Measurements from ENCODE around the gene SDC3.

SDC3 gene

DNA sequence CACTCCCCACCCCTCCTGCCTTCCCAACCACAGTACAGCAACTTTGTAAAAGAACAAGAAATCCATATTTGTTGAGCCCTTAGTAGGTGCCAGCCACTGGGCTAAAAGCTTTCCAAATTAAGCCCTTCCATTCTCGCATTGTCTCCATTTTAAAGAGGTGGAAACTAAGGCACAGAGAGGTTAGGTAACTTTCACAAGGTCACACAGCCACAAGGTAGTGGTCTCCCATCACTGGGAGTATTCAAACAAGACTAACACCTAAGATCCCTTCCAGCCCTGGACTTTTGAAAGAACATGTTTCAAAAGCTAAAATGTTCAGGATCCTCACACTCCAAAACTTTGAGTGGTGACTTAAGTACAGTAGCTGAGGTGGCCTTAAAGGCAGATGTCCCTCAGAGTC lies 3.2 kb downstream of the SDC3 start:
- no peak for DNase-seq (ENCODE audit: low read depth in 1 of 2, low spot score in 1 of 2)

- DNase-seq (ENCODE audit: low read depth in 1 of 2, low spot score in 1 of 2): no peak
Measured at GRCh38 chr1:30904962-30905335, 3.6 kb downstream of the SDC3 start.

DNA sequence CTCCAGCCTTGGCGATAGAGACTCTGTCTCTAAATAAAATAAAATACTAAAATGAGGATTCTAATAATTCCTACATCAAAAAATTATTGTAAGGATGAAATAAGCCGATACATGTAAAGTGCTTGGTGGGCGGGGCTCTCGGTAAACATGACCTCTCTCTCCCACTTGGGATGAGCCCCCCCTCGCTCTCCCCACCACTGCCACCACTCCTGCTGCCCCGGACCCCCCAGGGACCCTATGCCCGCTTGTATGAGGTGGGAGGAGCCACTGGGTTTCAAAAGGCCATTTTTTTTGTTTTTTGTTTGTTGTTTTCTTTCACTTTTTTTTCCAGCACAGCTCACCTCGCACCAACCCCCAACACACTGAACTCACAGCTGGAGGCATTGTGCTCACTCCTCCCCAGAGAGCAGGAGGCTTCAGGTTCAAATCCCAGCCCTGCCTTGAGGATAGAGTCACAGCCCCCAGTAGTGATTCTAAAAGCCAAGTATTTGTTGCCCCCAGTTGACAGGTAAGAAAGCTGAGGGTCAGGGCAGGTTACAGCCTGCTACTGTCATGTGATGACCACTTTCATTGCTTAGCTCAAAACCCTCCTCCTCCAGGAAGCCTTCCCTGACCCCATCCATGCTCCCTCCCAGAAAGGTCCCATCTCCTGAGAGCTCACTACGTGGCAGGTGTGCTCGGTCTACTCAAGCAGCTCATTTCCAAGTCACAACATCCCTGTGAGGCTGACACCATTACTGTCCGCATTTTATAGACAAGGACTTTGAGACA lies 4.2 kb downstream of the SDC3 start:
- no peak for DNase-seq (ENCODE audit: low read depth in 1 of 2, low spot score in 1 of 2)

- DNase-seq (ENCODE audit: low read depth in 1 of 2, low spot score in 1 of 2): no peak
Measured at GRCh38 chr1:30903343-30904034, 5.1 kb downstream of the SDC3 start.

DNA sequence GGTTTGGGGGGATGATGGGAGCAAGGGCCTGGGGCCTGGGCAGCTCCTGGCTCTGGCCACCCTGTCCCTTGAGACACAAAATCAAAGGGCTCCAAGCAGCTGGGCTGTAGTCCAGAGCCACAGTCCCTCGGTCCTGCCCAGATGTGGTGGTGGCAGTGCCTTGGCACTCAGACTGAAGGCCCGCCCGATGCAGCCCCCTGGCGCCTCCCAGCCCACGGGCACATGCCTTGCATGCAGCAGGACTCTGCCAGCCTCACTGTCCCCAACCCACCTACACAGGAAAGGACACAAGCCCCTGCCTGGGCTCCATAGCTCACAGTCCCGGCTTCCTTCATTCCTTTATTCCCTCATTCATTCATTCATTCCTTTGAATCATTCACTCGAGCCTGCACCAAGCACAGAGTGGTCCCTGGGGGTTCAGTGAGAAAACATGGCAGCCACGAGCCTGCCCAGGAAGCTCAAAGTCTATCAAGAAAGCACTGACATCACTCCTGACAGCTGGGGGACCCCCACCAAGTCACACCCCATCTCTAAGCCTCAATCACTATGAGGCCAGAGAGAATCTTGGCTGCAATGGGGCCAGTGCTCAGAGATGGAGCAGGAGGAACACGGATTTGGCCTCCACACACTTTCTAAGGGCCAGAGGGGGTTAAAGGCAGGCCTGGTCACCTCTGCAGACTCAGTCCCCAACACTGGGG lies 5.8 kb downstream of the SDC3 start:
- DNase-seq (ENCODE audit: low read depth in 1 of 2, low spot score in 1 of 2): no peak

- no peak for DNase-seq (ENCODE audit: low read depth in 1 of 2, low spot score in 1 of 2)
Measured at GRCh38 chr1:30901798-30902581, 6.6 kb downstream of the SDC3 start.

DNA sequence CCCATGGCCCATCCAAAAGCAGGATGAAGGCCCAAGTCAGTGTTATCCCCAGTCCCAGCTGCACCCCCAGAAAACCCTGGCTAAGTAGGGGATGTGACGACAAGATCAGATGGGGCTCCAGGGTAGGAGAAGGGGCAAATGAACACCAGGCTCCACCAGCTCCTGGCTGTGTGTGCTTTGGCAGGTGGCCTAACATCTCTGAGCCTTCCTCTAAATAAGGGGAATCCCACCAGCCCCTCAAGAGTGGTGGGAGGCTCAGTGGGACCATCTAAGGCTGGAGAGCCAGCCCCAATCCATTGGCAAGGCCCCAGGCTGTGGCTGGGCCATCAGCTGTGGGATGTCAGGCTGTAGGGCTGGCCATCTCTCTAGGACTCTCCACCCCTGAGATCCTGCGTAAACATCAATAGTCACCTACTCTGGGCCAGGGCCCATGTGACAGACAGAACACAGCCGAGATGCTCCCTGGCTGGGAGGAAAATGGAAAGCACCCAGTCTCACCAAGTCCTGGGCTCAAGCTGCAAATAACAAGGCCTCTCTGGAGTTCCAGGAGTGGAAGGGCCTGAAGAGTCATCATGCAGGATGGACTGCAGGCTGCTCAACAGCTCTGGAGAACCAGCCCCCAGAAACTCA lies 7.5 kb downstream of the SDC3 start:
- no peak for DNase-seq (ENCODE audit: low read depth in 1 of 2, low spot score in 1 of 2)

- DNase-seq (ENCODE audit: low read depth in 1 of 2, low spot score in 1 of 2): no peak
Measured at GRCh38 chr1:30900486-30900885, 8.1 kb downstream of the SDC3 start.

- DNase-seq (ENCODE audit: low read depth in 1 of 2, low spot score in 1 of 2): no peak
Measured at GRCh38 chr1:30899577-30900389, 8.8 kb downstream of the SDC3 start.

DNA sequence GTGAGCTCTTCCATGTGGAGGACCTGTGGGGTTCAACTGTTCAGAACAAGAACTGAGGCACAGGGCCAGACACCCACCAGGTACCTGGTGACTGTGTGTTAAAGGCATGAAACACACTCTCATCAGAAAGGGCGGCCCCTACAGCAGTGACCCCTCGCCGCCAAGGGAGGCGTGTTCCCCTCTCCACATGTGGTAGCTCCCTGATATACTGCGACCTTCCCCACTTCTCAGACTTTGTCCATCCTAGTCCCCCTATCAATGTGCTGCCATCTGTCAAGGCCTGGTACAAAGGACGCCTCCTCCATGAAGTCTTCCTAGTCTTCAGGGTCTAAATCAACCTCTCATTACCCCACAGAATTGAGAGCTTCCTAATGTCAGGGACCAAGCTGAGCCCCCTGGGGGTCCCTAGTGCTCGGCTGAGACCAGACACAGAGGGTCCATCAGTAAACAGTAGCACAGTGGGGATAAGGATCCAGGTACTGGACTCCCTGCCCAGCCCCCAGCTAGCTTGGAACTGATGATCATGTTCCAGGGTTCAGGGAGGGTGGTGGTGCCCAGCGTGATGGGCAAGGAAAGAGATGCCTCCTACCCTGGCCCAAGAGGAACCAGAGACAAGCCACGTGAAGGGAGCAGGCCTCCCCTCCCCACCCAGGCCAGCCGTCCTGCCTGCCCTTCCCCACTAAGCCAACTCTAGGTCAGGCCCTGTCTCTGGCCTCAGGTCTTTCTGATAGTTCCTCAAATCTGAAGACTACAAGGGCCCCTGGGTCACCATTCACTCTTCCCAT lies 10.3 kb downstream of the SDC3 start:
- no peak for DNase-seq (ENCODE audit: low read depth in 1 of 2, low spot score in 1 of 2)

GRCh38 chr1:30896905-30897304 lies 11.7 kb downstream of the SDC3 start:
- DNase-seq (ENCODE audit: low read depth in 1 of 2, low spot score in 1 of 2): no peak

GRCh38 chr1:30895944-30896660 lies 12.5 kb downstream of the SDC3 start:
- no peak for DNase-seq (ENCODE audit: low read depth in 1 of 2, low spot score in 1 of 2)

- DNase-seq (ENCODE audit: low read depth in 1 of 2, low spot score in 1 of 2): no peak
Measured at GRCh38 chr1:30895382-30895943, 13.1 kb downstream of the SDC3 start.

DNA sequence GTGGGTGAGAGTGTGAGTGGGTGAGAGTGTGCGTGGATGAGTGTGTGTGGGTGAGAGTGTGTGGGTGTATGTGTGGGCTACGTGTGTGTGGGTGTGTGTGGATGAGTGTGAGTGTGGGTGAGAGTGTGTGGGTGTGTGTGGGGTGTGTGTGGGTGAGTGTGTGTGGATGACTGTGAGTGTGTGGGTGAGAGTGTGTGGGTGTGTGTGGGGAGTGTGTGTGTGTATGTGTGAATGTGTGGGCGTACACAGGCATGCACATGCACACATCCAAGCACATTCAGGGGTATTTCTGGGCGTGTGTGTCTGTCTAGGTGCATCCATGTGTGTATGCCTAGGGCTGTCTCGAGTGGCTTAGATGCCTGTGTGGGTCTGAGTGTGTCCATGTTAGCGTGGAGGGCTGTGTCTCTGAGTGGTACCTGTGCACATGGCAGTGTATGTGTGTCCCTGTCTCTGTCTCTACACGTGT lies 14.0 kb downstream of the SDC3 start:
- no peak for DNase-seq (ENCODE audit: low read depth in 1 of 2, low spot score in 1 of 2)

DNA sequence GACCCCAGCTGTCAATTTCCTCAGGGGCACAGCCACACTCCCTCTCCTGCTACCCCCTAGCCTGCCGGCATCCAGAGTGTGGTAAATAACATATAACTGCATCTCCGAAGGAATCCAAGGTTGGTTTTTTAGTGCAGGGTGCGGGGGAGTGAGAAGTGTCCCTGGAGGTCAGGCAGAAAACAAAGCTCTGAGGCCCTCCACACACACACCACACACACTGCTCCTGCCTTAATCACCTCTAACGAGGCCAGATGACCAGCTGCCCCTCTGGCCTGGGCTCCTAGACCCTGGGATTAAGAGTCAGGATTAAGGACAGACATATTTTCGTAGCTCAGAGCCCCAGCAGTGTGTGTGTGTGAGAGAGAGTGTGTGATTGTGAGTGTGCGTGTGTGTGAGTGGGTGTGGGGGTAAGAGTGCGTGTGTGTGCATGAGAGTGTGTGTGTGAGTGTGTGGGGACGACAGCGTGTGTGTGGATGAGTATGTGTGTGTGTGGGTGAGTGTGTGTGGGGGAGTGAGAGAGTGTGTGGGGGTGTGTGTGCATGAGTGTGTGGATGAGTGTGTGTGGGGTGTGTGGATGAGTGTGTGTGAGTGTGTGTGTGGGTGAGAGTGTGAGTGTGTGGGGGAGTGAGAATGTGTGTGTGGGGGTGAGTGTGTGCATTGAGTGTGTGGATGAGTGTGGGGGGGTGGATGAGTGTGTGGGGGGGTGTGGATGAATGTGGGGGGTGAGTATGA lies 14.6 kb downstream of the SDC3 start:
- DNase-seq (ENCODE audit: low read depth in 1 of 2, low spot score in 1 of 2): no peak

DNA sequence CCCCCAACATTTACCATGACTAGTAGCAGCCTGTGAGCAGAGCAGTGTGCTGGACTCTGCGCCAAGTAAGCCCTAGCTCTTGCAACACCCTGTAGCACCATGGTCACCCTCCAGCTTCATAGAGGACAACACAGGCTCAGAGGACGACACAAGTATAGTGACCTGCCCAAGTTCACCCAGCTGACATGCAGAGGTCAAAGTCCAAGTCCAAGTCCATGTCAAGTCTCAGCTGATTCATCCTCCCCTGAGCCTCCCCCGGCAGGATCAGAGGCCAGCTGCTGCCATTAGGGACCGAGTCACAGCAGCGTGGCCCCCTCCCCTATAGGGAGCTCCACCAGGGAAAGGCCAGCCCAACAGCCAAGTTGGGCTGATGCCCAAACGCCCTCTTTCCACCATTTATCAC lies 15.9 kb downstream of the SDC3 start:
- DNase-seq (ENCODE audit: low read depth in 1 of 2, low spot score in 1 of 2): no peak

DNA sequence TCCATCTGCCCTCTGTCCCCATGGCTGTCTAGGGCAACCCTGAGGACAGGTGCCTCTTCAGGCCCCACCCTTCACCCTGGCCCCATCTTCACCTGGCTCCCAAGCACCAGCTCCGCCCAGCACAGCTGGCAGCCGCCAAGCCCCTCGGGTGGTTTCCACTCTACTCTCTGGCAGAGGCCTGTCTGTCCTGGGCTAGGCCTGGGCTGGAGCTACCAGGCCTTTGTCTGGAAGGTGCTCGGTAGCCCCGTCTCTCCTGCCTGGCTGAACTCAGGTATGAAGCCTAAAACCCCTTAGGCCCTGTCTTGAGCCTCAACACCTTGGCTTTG lies 17.4 kb downstream of the SDC3 start:
- DNase-seq (ENCODE audit: low read depth in 1 of 2, low spot score in 1 of 2): no peak
